Middle frontal gyrus (tissue), 1 donor: ENCODE data around the gene DOCK11.

ENCODE experiments used
- DNase-seq: peaks from one replicate; pipeline ENCODE4 v3.0.0-alpha.2; 2015; ENCODE audit warnings: low spot score; ENCODE audit errors: extremely low spot score

The DOCK11 gene

GRCh38 chrX:118499295-118499694 lies 3.7 kb downstream of the DOCK11 start:
- DNase-seq = no peak

DNA sequence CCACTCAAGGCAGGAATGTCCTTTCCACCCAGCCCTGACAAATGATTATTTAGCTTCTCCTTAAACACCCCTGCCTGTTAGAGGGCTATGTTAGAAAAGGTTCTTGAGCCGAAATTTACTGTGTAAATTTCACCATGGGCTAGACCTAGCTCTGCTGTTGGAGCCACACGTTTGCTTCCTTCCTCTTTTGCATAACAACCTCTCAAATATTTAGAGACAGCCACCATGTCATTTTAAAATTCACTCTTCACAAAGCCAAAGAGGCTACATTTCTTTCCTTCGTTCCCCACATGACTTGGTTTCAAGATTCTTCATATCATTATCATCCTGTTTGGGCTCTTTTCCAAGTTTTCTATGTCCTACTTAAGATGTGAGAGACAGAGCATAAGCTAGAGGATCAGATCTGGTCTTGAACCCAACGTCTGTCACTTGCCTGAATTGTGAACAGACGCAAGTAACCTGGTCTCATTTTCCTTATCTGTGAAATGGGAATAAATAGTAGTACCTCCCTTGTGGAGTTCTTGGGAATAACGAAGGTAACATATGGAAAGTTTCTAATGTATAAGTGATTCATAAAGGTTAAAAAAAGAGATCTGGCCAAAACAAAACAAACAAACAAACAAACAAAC lies 6.7 kb downstream of the DOCK11 start:
- DNase-seq = no peak

- DNase-seq = no peak
Measured at GRCh38 chrX:118503260-118504041, 7.8 kb downstream of the DOCK11 start.

DNA sequence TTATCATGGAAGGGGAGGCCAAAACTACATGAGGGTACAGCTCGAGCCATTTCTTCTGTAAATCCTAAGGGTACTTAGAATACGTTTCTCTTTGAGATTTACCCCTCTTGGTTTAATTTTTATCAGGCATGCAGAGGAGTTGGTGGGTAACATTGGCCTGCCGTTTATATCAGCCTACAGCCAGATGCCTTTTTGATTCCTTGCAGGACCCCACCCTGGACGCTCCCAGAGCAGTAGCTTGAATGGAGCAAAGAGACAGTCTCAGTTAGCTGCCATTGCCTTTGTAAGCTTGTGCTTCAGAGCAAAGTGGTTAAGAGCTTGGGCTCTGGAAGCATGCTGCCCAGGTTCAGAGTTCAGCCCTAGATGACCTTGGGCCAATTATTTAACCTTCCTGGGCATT lies 9.0 kb downstream of the DOCK11 start:
- no peak for DNase-seq

DNA sequence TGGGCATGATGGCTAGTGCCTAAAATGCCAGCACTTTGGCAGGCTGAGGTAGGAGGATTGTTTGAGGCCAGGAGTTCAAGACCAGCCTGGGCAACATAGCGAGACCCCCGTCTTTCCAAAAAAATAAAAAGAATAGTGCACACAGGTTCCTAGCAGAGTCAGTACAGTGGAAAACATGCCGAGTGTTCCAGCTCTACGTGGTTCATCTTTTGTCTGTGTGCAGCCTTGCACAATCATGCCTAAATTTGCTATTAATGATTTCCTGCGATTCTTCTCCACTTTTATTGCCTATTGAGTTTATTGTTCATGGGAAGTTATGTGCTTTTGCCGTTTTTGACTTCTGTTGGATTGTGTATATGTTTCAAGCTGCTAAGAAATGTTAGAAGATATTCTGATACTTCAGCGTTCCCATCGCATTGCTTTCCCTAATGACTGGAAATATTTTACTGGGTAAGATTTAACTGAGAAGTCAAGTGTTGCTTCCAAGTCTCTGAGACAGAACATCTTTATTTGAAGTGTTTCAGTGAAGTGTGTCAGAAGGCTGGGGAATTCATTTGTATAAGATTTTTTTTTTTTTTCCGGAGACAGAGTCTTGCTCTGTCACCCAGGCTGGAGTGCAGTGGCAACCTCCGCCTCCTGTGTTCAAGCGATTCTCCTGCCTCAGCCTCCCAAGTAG lies 11.3 kb downstream of the DOCK11 start:
- no peak for DNase-seq

DNA sequence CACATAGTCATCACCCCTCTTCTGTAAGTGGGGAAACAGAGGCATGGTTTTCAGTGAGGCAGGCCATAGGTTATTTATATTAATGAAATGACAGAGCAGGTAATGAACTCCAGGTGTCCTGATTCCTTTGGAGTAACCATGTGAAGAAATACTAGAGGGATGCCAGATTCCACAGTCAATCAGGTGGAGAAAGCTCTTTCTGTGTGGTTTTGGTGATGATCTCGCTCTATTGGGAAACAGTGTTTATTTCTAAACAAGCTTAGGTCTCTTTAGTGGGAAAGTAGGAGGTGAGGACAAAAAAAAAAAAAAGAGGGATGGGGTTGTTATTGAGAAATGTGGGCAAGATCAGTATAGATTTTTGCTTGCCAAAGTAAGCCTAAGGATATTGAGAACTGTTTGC lies 12.2 kb downstream of the DOCK11 start:
- DNase-seq = no peak

DNA sequence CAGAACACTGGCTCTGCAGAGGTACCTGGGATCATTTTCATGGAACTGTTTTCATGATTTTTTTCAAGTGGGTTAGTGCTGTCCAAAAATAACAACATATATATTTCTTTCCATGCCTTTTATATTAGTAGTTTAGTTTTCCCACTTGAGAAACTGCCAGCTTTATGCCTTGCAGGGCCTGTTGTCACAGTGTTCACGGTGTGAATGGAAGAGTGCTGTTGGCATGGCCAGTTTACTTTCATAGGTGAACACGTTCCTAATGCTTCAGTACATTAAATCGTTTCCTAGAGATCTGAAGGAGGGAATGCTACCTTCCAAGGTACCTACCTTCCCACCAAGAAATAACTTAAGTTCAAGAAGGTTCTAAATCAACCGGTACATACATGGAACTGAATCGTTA lies 12.6 kb downstream of the DOCK11 start:
- no peak for DNase-seq

GRCh38 chrX:118508635-118509034 lies 13.0 kb downstream of the DOCK11 start:
- no peak for DNase-seq

GRCh38 chrX:118510111-118510510 lies 14.5 kb downstream of the DOCK11 start:
- no peak for DNase-seq

DNA sequence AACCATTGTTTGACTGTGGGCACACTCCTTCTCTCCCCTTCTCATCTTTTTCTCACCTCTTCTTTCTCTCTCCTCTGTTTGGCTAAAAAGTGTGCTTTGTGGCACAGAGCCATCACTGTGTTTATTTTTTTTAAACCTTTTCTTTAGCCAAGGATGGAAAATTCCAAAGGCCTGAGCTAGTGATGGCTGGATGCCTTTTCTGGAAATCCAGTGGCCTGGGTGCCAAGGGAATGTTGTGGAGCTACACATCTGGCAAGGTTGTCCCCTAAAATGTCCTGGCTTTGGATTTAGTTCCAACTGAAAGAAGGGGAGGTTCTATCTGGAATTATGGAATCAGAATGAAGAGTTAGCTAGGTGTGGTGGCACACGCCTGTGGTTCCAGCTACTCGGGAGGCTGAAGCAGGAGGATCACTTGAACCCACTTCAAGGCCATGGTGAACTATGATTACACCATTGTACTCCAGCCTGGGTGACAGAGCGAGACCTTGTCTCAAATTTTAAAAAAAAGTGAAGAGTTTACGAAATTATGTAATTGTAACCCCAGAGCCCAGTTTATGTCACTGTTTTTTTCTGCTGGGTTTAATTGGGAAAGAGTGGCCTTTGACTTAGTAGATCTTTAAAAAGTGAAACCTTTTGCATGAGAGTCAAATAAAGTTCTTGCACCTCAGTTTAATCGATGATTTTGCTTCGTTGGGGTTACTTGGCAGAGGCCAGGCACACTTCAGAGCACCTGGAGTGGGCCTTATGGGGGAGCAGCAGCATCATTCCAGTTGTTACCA lies 17.7 kb downstream of the DOCK11 start:
- no peak for DNase-seq

- no peak for DNase-seq
Measured at GRCh38 chrX:118519411-118520215, 24.0 kb downstream of the DOCK11 start.

- DNase-seq = no peak
Measured at GRCh38 chrX:118520216-118521206, 24.9 kb downstream of the DOCK11 start.

DNA sequence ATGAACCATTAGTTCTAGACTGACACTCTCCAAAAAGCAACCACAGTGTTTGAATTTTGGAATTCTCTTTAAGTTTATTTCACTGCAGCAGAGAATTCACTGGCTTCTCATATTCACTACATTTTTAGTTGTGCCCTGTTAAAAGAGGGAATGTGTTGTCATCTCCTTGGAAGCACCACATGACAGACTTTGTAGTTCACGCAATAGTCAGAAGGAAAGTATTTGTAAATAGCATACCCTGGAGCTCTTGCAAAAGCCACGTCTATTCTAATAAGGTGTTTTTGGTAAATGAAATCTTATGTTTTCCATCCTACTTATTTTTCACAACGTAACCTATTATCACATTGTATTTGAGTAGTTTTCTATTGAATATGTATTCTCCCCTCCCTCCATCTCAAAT lies 25.8 kb downstream of the DOCK11 start:
- no peak for DNase-seq

GRCh38 chrX:118522230-118522926 lies 26.8 kb downstream of the DOCK11 start:
- no peak for DNase-seq

- no peak for DNase-seq
Measured at GRCh38 chrX:118523920-118524319, 28.3 kb downstream of the DOCK11 start.

DNA sequence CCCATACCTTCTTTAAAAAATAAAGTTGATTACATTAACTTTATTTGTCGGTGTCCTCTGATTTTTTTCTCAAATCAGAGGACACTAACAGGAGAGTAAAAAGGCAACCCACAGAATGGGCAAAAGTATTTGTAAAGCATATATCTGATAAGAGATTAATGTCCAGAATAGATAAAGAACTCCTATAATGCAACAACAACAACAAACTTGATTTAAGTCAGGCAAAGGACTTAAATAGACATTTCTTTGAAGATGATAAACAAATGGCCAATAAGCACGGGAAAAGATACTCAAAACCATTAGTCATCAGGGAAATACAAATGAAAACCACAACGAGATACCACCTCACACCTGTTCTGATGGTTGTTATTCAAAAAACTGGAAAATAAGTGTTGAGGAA lies 28.7 kb downstream of the DOCK11 start:
- no peak for DNase-seq

- DNase-seq = no peak
Measured at GRCh38 chrX:118525174-118525730, 29.6 kb downstream of the DOCK11 start.

GRCh38 chrX:118526149-118526548 lies 30.5 kb downstream of the DOCK11 start:
- DNase-seq = no peak
